H1 (cell line): ENCODE measurements around the gene ZSWIM6. TPM values are rescaled to one million over a fixed set of nuclear protein-coding genes. Genes with fewer than 3 reads are reported as not detected.
A peak's percentile ranks its signal among the peaks of the same experiment; 100 is the strongest.

Source experiments
- RAD21 ChIP-seq, 2 experiments: IDR thresholded peaks in 1 of 2; conservative IDR thresholded peaks in 1 of 2; 2 replicates each; pipeline ENCODE4 v1.6.1; 2011; ENCODE audit warnings: low read depth in 2 of 2, low read length in 2 of 2, improper control_type of control experiment in 1 of 2, inconsistent platforms in 1 of 2, mild to moderate bottlenecking in 1 of 2, moderate library complexity in 1 of 2
- RXRA ChIP-seq: IDR thresholded peaks from 2 replicates; pipeline ENCODE4 v1.6.1; 2011; ENCODE audit warnings: low read depth, mild to moderate bottlenecking, low read length, moderate library complexity; ENCODE audit not compliant: insufficient read depth
- TAF7 ChIP-seq: optimal IDR thresholded peaks from 2 replicates; pipeline ENCODE3; 2011; ENCODE audit warnings: low read depth, mild to moderate bottlenecking, inconsistent platforms, low read length, moderate library complexity, borderline replicate concordance
- TEAD4 ChIP-seq: IDR thresholded peaks from 2 replicates; pipeline ENCODE4 v1.6.1; 2012; ENCODE audit warnings: low read depth, low read length, inconsistent platforms, mixed read lengths
- polyA plus RNA-seq, 7 experiments: library from polyadenylated mRNA; depleted of rRNA in 3 of 7; stranded (reverse) in 5 of 7; unstranded in 2 of 7; fragments of >200 nt in 5 of 7; fragments of 200-250 nt in 2 of 7; gene quantifications; 1 replicate in 5 of 7; 2 replicates in 1 of 7; 4 replicates in 1 of 7; pipeline versions ENCODE4 v1.2.1 to v1.2.3, GENCODE V29; 2011 to 2013; ENCODE audit warnings: missing spikeins in 2 of 7, mixed read lengths in 2 of 7
- total RNA-seq: library from RNA; stranded (reverse); fragmentation: NEBNext Ultra II Directional; extraction: Animal tissue kit (Norgen Biotek cat#: 25700); gene quantifications from 2 replicates; pipeline ENCODE4 v1.2.1, GENCODE V29; 2021

The ZSWIM6 gene
- total and polyA plus RNA-seq, 2 of the 8 experiments (the other 6 are each of a cell fraction or from before 2014, with no cell fraction given): 7.9 to 12.4 TPM

- peak; percentile 78 for TF ChIP-seq TEAD4
- TF ChIP-seq TAF7: no peak
- no peak for TF ChIP-seq RXRA
- TF ChIP-seq RAD21 (IDR thresholded peaks at IDR 0.05 in 1 of 2, conservative IDR thresholded peaks at IDR 0.05 in 1 of 2; ENCODE audit: low read depth in 2 of 2, low read length in 2 of 2): no peak
Observed at GRCh38 chr5:61408476-61409168, 76.6 kb downstream of the ZSWIM6 start (continued).
